Smooth muscle cell (in vitro differentiated cells): ENCODE data around the gene XAB2. TPM values are rescaled to one million over a fixed set of nuclear protein-coding genes. Genes with fewer than 3 reads are reported as not detected.
"Not testable (repeated sequence)": the region's sequence is repeated elsewhere in the genome, so short reads cannot be mapped to it uniquely, and the experiment has no call there.

ENCODE experiments used
- DNase-seq: peaks from one replicate; lab custom pipeline; 2025; ENCODE audit not compliant: unreplicated experiment; lab: John Stamatoyannopoulos, UW
- H2AFZ ChIP-seq: fragments of 200-600 bp; sonication (generic); 2 replicates; pipeline ENCODE4 v1.6.0; 2016; ENCODE audit warnings: antibody characterized with exemption, low read depth, mild to moderate bottlenecking
- H3F3A ChIP-seq: fragments of 200-600 bp; sonication (generic); 2 replicates; pipeline ENCODE4 v1.6.0; 2017; ENCODE audit warnings: antibody characterized with exemption, low read depth
- H3K27ac ChIP-seq: fragments of 200-600 bp; sonication (generic); 2 replicates; pipeline ENCODE4 v1.5.1; 2016; ENCODE audit warnings: low read depth, mild to moderate bottlenecking
- H3K27me3 ChIP-seq: fragments of 200-600 bp; sonication (generic); 2 replicates; pipeline ENCODE4 v1.6.1; 2016; ENCODE audit warnings: low read depth, mild to moderate bottlenecking
- H3K36me3 ChIP-seq: fragments of 200-600 bp; sonication (generic); 2 replicates; pipeline ENCODE4 v1.5.1; 2016; ENCODE audit warnings: low read depth
- H3K4me1 ChIP-seq: fragments of 200-600 bp; sonication (generic); 2 replicates; pipeline ENCODE4 v1.5.1; 2016; ENCODE audit warnings: low read depth
- H3K4me2 ChIP-seq: fragments of 200-600 bp; sonication (generic); 2 replicates; pipeline ENCODE4 v1.6.0; 2016; ENCODE audit warnings: mild to moderate bottlenecking
- H3K4me3 ChIP-seq: fragments of 200-600 bp; sonication (generic); 2 replicates; pipeline ENCODE4 v1.5.1; 2016; ENCODE audit warnings: mild to moderate bottlenecking
- H3K79me2 ChIP-seq: fragments of 200-600 bp; sonication (generic); 2 replicates; pipeline ENCODE4 v1.6.0; 2016; ENCODE audit warnings: low read depth, mild to moderate bottlenecking
- H3K9ac ChIP-seq: fragments of 200-600 bp; sonication (generic); 2 replicates; pipeline ENCODE4 v1.6.0; 2016; ENCODE audit warnings: low read depth
- H3K9me3 ChIP-seq: fragments of 200-600 bp; sonication (generic); replicated peaks from 2 replicates; pipeline ENCODE4 v1.5.1; 2016; ENCODE audit warnings: low read depth
- H4K20me1 ChIP-seq: fragments of 200-600 bp; sonication (generic); 2 replicates; pipeline ENCODE4 v1.6.0; 2016; ENCODE audit warnings: low read depth
- WGBS: methylation state at CpG from one replicate; pipeline ENCODE4 v1.1.7; 2016; ENCODE audit warnings: low lambda C conversion rate; 5-methylcytosine and 5-hydroxymethylcytosine counted together
- polyA plus RNA-seq: library from polyadenylated mRNA; unstranded; fragments of >200 nt; fragmentation: Nextera tagmentation; extraction: Ambion mirVana; gene quantifications from 2 replicates; pipeline ENCODE4 v1.2.1, GENCODE V29; 2016
- total RNA-seq: library from RNA; depleted of rRNA; stranded (reverse); fragments of >200 nt; gene quantifications from 2 replicates; pipeline ENCODE4 v1.2.3, GENCODE V29; 2014
- TF ChIP-seq, protein P1 (sequence below): fragments of 200-600 bp; sonication (generic); IDR thresholded peaks from 2 replicates; pipeline ENCODE4 v1.5.1; 2017; ENCODE audit warnings: borderline replicate concordance, mild to moderate bottlenecking, antibody characterized with exemption; ENCODE audit not compliant: insufficient read depth, poor library complexity, severe bottlenecking

The XAB2 gene
- total and polyA plus RNA-seq, 2 experiments from 2014 or later = 26.9 to 36.3 TPM

DNA sequence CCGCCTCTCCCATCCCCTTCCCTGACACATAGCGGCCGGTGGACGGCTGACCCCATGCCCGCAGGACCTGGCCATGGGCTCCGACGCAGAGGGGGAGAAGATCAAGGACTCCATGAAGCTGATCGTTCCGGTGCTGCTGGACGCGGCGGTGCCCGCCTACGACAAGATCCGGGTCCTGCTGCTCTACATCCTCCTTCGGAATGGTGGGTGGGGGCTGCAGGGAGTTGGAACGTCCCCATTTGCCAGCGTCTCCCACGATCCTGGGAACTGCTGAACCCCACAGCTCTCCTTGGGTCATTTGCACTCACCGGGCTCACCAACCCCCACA lies 15.2 kb upstream of the XAB2 start:
- Histone ChIP-seq H3K9ac (no peak overlapping the region), H3K9me3 (no peaks in the 10 kb centered on the region), H3F3A (no peaks in the 10 kb centered on the region), H3K4me3 (no peak overlapping the region), H2AFZ (no peak overlapping the region), H3K36me3 (no peaks in the 10 kb centered on the region), H3K79me2 (no peaks in the 10 kb centered on the region), H3K4me1 (no peaks in the 10 kb centered on the region), H3K27ac (no peak overlapping the region), H3K27me3 (no peaks in the 10 kb centered on the region), H4K20me1 (no peaks in the 10 kb centered on the region), H3K4me2 (no peak overlapping the region)
- WGBS = 96% methylated on average over 20 of the region's 20 CpGs
- no peak for DNase-seq
- TF ChIP-seq, protein P1, sequence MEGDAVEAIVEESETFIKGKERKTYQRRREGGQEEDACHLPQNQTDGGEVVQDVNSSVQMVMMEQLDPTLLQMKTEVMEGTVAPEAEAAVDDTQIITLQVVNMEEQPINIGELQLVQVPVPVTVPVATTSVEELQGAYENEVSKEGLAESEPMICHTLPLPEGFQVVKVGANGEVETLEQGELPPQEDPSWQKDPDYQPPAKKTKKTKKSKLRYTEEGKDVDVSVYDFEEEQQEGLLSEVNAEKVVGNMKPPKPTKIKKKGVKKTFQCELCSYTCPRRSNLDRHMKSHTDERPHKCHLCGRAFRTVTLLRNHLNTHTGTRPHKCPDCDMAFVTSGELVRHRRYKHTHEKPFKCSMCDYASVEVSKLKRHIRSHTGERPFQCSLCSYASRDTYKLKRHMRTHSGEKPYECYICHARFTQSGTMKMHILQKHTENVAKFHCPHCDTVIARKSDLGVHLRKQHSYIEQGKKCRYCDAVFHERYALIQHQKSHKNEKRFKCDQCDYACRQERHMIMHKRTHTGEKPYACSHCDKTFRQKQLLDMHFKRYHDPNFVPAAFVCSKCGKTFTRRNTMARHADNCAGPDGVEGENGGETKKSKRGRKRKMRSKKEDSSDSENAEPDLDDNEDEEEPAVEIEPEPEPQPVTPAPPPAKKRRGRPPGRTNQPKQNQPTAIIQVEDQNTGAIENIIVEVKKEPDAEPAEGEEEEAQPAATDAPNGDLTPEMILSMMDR = no peak

DNA sequence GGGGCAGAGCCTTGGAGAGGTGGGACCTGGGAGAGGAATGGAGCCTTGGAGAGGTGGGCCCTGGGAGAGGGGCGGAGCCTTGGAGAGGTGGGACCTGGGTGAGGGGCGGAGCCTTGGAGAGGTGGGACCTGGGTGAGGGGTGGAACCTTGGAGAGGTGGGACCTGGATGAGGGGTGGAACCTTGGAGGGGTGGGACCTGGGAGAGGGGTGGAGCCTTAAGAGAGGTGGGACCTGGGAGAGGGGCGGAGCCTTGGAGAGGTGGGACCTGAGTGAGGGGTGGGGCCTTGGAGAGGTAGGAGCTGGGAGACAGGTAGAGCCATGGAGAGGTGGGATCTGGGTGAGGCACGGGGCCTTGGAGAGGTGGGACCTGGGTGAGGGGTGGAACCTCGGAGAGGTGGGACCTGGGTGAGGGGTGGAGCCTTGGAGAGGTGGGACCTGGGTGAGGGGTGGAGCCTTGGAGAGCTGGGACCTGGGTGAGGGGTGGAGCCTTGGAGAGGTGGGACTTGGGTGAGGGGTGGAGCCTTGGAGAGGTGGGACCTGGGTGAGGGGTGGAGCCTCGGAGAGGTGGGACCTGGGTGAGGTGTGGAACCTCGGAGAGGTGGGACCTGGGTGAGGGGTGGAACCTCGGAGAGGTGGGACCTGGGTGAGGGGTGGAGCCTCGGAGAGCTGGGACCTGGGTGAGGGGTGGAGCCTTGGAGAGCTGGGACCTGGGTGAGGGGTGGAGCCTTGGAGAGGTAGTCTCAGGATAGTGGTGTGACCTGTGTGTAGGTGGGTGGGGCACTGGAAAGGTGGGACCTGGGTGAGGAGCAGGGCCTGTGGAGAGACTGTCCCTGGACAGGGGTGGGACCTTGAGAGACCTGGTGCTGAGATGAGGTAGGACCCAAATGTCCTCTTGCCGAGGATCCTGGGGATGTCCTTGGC lies 14.5 kb upstream of the XAB2 start:
- H2AFZ ChIP-seq, H3K4me3 ChIP-seq, H4K20me1 ChIP-seq, H3F3A ChIP-seq, H3K27ac ChIP-seq, H3K4me1 ChIP-seq, H3K27me3 ChIP-seq, H3K9ac ChIP-seq, H3K9me3 ChIP-seq, H3K79me2 ChIP-seq, H3K36me3 ChIP-seq, DNase-seq, H3K4me2 ChIP-seq: not testable (repeated sequence)
- 84% methylated on average over 7 of the region's 10 CpGs for WGBS

DNA sequence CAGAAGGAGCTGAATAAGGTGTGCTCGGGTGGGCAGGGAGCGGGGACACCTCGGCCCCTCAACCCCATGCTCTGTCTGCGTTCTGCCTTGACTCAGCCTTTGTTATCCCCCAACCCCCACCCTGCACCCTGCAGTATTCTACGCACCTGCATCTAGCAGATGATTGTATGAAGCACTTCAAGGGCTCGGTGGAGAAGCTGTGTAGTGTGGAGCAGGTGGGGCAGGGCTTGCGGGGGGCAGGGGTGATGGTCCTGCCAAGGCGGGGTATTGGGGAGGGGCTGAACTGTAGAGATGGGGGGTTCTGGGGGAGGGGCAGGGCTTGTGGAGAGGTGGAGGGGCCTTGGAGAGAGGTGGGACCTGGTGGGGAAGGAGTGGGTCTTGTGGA lies 13.7 kb upstream of the XAB2 start:
- TF ChIP-seq, protein P1 = no peak
- no peaks in the 10 kb centered on the region for H3K4me1 ChIP-seq
- no peak for DNase-seq
- H3K36me3 ChIP-seq = no peaks in the 10 kb centered on the region
- no peak overlapping the region for H3K27ac ChIP-seq
- no peak overlapping the region for H3K9ac ChIP-seq
- no peaks in the 10 kb centered on the region for H3F3A ChIP-seq
- H3K4me3 ChIP-seq = no peak overlapping the region
- H3K27me3 ChIP-seq = peaks cover under 1% of the 10 kb centered on the region
- H3K4me2 ChIP-seq = no peak overlapping the region
- H3K9me3 ChIP-seq = no peaks in the 10 kb centered on the region
- H4K20me1 ChIP-seq = no peaks in the 10 kb centered on the region
- no peak overlapping the region for H2AFZ ChIP-seq
- H3K79me2 ChIP-seq = no peaks in the 10 kb centered on the region
- WGBS = 96% methylated on average over 8 of the region's 8 CpGs

DNA sequence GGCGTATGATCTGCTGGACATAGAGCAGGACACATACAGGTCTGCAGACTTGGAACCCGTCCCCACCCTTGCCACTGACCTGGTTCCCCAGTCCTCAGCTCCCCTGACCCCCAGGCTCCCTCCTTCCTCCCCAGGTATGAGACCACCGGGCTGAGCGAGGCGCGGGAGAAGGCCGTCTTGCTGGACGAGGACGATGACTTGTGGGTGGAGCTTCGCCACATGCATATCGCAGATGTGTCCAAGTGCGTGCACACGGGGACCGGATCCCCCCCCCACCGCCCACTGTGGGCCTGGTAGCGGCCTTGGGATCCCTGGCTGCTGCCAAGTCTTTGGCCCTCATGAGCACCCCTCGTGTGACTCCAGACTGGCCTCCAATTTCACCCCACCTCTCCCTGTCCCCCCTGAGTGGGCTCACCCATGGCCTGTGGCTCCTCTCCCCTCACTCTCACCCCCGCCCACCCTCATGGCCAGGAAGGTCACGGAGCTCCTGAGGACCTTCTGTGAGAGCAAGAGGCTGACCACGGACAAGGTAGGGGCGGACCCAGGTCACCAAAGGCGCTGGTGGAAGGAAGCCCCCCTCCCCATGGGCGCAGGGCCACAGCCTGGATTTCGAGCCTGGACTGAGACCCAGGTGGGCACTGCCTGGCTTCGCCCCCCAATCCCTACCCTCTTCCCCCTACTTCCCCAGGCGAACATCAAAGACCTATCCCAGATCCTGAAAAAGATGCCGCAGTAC lies 13.1 kb upstream of the XAB2 start:
- H4K20me1 ChIP-seq = no peaks in the 10 kb centered on the region
- WGBS = 95% methylated on average over 25 of the region's 27 CpGs
- peaks cover 6% of the 10 kb centered on the region for H3K27me3 ChIP-seq
- no peaks in the 10 kb centered on the region for H3K36me3 ChIP-seq
- no peak for DNase-seq
- TF ChIP-seq, protein P1 = no peak
- H2AFZ ChIP-seq = no peak overlapping the region
- no peaks in the 10 kb centered on the region for H3K9me3 ChIP-seq
- no peaks in the 10 kb centered on the region for H3K79me2 ChIP-seq
- no peaks in the 10 kb centered on the region for H3K4me1 ChIP-seq
- H3K27ac ChIP-seq = no peak overlapping the region
- no peak overlapping the region for H3K9ac ChIP-seq
- no peak overlapping the region for H3K4me2 ChIP-seq
- H3K4me3 ChIP-seq = no peak overlapping the region
- no peaks in the 10 kb centered on the region for H3F3A ChIP-seq
